CMK (cell line): ENCODE measurements around the gene MISP.

Experiments
- DNase-seq: peaks from one replicate; pipeline ENCODE4 v3.0.0-alpha.2; 2010; ENCODE audit warnings: low read depth

Gene MISP

DNA sequence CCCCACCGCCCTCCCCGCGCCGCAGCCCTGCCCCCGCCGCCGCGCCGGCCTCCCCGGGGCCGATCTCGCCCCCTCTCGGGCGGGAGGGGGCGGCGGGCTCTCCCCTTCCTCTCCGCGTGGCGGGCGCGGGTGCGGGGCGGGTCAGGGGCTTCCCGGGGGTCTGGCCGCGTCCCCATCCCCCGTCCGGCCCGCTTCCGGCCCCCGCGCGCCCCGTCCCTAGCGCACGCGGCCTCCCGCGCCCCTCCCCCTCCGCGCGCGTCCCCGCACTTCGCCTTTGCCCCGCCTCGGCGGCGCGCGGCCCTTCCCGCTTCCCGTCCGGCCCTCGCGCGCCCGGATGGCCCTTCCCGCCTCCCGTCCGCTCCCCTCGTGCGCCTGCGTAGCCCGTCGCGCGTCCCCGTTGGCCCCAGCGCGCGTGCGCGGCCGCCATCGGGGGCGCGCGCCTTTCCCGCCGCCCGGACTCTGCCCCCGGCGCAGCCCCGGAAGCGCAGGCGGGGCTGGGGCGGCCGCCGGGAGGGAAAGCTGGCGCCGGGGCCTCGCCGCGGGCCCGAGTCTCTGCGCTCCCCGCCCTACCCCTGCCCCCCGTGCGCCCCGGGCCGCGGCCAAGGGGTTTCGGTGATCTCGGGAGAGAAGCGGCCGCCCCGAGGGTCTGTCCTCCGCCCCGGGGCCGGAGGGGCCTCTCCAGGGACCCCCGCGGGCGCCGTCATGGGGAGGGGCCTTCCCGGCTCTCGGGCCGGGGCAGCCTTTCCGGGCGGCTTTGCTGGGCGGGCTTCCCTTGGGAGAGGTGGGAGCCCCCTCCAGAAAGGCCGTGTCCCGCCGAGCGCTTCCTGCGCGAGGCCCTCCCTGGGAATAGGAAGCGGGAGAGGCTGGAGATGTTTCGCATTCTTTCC, 46.9 kb downstream of the MISP start:
- no peak for DNase-seq

DNA sequence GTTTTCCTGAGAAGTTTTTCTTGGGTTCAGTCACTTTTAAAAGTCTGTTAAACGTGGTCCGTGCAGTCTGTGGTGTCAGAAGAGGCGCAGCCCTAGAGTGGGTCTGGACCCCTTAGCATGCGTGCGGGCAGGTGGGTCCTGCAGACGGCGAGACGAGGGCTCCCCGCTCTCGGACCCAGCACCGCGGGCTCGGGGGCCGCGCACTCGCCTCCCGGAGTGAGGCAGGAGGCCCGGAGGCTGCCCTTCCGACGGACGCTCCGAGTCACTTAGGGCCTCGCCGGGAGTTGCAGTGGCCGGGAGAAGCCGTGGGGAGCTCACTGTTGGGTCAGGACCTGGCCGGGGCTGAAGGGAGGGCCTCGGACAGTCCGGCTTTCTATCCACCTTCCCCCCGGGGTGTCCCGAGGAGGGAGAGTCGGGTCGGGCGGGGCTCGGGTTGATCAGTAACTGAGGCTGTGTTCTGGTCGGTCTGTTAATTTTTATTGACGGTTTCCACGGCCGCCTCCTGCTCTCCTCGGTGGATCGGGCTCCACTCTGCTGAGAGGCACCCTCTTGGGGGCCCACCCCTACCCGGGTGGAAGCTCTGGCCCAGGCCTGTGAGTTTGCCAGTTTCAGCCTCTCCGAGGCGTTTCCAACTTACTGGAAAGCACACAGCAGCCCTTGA, 47.6 kb downstream of the MISP start:
- no peak for DNase-seq

DNA sequence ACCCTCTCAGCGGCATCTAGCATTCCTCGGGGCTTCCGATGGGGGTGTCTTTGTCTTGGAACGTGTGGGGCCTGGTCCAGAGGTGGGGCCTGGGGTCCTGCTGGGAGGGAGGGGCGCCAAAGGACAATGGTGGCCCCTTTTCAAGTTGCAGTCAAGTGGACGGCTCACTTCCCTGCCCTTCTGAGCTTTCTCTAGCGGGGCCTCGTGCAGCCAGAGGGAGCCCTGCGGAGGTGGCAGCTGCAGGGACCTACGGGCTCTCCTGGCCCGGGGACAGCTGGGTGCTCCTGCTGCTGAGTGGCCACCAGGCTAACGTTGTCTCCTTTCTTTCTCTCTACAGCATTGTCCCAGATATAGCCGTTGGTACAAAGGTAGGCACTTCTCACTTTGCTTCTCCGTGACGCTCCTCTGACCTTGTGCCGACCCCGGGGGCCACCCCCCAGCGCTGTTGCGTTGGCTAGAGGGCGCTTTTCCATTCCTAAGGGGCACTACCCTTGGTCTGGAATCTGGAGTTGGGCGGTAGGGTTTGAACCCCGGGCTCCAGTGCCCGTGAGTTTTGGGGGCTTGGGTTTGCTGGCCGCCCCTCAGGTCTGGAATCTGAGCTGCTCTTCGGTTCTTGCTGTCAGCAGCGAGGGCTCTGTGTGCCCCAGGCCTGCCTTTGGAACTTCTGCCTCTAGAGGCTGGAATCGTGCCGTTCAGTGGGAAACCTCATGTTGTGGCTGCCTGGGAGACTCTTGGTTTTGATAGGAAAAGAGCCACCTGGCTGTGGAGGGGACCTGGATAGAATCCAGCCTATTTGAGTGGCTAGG, 48.4 kb downstream of the MISP start:
- DNase-seq, result no peak

DNA sequence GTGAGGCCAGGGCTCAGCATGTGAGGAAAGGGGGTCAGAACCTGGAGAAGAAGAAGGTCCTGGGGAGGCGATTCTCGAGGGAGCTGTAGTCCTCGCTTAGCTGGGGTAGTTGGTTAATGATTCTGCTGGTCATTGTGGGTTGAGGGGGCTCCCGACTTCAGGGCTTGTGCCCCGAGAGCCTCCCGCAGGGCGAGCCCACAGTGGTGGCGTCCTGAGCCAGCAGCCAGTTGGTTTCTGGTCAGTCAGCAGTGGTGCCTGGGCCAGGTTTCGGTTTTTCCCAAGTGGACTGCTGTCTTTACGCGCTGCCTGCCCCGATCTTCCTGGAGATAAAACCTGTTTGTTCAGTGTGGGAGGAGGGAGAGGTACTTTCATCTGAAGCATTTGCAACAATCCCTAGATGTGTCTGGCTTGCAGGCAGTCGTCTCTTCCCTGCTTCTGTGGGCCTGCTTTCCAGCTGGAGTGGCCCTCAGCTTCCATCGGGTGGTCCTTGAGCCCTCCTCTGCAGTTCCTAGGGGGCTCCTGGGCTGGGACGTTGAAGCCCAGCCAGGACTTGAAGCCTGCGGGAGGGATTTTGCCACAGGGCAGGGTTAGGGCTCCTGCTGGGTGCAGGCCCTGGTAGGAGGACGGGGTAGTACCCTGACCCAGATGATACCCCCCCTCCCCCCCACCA, 49.6 kb downstream of the MISP start:
- DNase-seq, result no peak

DNA sequence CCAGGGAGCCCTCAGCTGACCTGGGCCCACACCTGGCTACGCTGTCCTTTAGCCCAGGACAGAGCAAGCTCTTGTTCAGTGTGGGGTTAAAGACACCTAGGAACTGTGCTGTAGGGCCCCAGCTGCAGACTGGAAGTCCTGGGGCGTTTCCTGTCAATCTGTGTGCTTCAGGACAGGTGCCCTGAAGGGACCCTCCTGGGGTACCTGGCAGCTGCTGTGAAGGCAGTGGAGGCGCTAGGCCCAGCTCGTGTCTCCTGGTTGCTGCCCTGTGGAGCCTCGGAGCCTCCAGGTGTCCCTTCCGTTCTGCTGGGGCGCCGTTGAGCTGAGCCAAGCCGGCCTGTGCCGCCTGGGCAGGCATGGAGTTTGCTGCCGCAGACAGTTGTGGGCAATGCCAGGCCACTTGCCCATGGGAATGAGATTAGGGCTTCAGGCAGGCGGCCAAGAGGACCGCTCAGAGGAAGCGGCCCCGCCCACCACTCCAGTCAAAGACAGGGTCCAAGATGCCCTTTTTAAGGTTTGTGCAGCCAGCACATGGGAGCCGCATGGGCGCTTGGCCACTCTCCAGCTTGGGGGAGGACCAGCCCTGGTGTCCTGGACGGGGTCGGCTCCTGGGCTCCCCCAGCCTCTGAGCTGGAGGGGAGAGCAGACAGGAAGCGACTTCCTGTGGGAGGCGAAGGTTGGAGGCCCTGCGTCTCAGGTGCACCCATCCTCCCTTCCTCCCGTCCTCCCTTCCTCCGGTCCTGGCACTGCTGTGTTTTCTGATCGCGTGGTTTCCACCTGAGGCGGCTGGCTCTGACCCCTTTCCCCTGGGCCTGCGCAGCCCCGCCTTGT, 50.3 kb downstream of the MISP start:
- no peak for DNase-seq

DNA sequence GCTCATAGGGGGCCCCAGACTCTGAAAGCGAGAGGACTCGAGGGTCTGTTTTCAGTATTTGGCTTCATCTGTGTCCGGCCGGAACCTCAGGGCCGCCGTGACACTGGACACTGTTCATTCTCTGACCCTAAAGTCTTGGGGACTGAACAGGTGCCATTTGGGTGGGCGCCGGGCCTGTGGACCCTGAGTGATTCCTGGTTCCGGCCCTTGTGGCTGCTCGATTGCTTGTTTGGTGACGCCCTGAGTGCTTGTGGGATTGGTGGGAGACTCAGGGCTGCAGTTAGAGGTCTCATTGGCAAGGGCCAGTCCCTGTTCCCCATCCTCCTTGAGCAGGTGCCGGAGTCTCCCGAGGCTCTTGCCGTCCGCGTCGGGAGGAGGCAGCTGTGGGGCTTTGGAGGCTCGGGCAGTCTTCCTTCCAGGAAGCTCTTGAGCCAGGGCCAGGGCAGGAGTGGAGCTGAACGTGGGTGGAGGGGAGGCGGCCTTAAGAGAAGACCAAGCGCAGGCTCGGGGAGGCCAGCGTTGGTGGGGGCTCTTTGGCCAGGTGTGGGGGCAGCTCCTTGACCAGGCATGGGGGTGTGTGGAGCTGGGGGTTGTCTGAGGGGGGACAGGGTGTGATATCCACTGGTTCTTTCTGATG, 51.1 kb downstream of the MISP start:
- DNase-seq, result no peak

DNA sequence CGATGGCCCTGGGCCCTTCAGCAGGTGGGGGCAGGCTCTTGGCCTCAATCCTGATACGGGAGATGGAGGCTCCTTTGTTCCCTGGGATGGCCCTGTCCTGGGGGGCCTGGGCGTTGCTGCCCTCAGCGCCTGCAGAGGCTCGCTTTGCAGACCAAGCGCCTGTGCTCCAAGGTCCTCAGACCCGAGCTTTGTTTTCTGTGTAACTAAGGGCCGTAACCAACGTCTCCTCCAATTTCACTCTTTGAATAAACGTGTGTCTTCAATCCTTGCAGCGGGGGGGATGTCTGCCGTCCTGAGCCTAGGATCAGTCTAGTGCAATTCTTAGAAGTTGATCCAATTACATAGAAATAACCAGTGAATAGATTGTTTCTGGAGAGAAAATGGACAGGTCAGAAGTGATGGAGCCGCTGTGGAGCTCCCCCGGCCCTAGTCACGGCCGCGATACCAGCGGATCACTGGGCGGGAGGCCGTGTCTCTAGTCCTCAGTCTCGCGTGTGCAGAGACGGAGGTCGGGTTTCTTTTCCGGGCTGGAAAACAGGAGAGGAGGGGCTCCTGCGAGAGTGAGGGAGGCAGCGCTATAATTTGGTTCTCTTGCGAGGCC, 51.7 kb downstream of the MISP start:
- DNase-seq, result no peak

DNA sequence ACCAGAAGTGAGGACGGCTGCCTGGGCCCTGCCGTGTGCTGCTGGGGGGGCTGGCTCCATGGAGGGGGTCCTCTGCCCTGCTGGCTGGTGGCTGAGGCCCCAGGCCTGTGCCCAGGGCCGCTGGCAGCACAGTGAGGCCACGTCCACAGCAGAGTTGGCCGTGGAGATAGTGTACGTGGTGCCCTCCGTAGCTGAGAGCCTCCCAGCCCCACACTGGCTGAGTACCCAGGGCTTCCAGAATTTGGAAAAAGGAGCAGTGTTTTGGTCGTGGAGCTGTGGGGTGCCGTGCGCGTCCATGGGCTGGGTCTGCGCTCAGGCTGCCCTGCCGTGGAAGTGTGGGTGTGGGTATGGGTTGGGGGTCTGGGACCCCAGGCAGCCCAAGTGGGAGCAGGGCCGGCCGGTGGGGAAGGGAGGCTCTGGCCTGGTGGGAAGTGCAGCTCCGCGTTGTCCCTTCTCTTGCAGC, 52.2 kb downstream of the MISP start:
- DNase-seq, result no peak

DNA sequence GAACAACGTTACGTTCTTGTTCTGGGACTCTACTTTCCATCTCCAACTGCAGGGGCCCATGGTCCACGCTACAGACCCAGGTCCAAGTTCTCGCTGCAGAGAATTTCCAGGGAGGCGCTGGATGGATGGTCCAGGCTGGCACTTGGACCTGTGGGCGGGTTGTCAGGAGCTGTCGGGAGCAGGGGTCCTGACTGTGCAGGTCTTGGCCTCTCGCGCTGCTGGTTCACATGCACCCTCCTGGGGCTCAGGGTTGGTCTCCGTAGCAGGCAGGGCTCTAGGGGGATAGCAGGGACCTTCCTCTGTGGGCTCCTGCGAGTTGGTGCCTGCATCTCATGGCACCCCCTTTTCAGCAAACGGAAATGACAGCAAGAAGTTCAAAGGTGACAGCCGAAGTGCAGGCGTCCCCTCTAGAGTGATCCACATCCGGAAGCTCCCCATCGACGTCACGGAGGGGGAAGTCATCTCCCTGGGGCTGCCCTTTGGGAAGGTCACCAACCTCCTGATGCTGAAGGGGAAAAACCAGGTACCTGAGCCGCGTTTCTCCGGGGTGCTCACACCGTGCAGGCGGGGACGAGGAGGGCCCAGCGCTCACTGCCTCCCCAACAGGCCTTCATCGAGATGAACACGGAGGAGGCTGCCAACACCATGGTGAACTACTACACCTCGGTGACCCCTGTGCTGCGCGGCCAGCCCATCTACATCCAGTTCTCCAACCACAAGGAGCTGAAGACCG, 52.9 kb downstream of the MISP start:
- DNase-seq, result no peak

DNA sequence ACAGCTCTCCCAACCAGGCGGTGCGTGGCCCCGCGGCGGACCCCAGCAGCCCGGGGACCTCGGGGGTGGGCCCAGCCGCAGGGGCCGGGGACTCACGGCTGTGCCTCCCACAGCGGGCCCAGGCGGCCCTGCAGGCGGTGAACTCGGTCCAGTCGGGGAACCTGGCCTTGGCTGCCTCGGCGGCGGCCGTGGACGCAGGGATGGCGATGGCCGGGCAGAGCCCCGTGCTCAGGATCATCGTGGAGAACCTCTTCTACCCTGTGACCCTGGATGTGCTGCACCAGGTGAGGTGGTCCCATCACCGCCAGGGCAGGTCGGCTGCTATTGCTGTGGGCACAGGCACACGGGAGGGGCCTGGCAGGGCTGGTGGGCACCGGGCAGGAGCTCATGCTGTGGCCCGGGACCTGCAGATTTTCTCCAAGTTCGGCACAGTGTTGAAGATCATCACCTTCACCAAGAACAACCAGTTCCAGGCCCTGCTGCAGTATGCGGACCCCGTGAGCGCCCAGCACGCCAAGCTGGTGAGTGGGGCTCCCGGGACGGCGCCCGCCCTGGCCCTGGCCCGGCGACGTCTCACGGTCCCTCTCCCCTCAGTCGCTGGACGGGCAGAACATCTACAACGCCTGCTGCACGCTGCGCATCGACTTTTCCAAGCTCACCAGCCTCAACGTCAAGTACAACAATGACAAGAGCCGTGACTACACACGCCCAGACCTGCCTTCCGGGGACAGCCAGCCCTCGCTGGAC, 53.7 kb downstream of the MISP start:
- no peak for DNase-seq

DNA sequence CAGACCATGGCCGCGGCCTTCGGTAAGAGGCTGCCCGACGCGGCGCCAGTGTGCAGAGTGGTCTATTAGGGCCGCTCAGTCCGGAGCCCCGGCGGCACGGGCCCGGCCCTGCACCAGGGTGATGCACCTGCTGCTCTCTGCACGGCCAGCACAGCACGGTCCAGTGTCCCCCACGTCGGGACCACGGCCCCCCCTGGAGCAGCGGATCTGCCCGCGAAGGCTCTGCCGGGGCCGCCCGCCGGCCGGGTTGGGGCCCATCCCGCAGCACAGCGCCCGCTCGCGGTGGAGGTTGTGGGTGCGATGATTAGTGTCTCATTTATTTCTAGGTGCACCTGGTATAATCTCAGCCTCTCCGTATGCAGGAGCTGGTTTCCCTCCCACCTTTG, 54.2 kb downstream of the MISP start:
- no peak for DNase-seq

DNA sequence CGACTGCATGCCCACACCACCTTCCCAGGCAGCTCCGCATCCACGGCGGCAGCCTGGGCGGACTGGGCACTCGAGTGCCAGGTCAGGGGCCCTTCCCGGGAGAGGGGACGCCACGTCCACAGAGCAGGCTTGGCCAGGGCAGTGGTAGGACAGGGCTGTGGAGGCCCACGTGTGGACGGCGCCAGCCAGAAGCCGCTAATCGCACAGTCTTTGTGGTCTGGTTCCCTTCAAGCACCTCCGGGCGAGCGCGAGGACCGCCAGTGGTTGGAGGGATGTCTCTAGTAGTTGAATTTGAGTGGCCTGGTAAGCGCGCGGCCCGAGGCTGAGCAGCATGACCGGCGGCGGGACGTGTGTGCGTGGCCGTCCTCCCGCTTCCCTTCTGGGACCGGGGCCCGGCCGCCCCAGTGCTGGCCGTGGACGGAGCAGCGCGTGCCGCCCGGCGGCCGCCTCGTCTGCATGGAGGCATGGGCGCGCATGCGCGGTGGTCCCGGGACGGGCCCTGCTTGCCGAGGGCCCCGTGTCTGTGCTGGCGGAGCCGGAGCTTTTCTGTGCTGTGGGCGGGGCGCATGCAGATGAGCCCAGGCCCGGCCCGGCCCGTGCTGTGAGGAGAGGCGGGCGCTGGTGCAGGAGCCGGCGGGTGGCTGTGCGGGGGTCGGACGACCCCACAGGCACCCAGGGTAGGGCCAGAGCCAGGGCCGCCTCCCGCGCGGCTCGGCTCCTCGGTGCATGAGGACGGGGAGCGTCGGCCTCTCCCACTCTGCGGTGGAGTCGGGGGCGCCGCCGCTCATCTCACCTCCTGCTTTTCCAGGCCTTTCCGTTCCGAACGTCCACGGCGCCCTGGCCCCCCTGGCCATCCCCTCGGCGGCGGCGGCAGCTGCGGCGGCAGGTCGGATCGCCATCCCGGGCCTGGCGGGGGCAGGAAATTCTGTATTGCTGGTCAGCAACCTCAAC, 55.0 kb downstream of the MISP start:
- DNase-seq, result no peak

DNA sequence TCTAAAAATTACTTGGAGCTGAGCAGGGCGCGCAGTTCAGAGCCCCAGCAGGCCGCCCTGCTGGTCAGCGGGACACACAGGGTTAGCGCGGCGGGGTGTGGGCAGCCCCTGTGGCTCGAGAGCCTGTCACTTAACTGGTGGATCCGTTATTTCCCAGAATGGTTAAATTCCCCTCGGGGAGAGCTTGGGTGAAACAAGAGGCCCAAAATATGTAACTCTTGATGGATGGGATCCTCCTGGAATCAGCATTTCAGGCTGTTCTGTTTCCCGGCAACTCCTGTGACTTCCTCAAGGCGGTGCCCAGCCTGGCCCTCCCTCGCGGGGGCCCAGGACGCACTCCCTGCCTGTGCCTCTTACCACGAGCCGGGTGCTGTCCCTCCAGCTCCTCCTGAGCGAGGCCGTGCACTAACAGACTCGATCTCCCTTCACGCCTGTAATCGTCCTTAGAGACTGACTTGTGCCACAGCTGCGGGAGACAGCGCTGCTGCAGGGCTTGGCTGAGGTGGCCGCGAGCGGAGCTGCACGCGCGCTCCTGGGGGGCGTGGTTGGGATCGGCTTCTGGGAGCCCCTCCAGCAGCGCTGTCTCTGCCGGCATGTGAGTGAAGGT, 56.0 kb downstream of the MISP start:
- no peak for DNase-seq

DNA sequence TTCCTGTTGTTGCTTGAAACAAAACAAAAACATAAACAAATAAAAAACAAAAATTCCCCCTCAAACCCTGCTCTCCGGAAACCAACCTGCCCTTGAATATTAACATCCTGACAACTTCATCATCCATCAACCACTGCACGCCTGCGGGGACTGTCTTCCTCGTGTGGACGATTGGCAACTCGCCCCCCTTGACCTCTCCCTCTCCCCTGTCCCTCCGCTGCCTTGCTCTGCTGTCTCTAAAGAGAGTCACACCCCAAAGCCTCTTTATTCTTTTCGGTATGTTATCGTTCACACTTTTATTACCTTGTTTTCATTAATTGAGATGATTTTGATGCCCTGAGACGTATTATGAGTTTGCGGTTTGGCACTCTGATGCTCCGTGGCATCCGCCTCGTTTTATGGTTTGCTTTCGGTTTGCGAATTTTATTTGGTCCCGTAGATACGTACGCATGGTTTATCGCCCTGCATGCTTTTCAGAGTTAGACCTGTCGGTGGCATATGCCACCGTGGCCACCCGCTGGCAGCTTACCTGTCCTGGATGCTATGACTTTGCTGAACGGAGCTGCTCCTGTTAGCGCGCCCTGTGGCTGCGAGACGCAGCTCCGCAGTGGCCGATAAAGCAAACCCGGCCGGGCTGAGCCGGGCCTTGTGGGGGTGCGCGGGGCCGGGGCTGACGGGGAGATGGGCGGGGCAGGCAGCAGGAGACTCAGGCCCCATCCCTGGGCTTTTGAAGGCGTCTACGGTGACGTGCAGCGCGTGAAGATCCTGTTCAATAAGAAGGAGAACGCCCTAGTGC, 56.9 kb downstream of the MISP start:
- DNase-seq, result no peak

DNA sequence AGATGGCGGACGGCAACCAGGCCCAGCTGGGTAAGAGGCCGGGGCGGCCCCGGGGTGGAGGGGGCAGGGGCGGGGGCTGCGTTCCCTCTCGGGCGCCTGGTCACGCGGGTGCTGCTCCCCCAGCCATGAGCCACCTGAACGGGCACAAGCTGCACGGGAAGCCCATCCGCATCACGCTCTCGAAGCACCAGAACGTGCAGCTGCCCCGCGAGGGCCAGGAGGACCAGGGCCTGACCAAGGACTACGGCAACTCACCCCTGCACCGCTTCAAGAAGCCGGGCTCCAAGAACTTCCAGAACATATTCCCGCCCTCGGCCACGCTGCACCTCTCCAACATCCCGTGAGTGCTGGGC, 57.5 kb downstream of the MISP start:
- no peak for DNase-seq

DNA sequence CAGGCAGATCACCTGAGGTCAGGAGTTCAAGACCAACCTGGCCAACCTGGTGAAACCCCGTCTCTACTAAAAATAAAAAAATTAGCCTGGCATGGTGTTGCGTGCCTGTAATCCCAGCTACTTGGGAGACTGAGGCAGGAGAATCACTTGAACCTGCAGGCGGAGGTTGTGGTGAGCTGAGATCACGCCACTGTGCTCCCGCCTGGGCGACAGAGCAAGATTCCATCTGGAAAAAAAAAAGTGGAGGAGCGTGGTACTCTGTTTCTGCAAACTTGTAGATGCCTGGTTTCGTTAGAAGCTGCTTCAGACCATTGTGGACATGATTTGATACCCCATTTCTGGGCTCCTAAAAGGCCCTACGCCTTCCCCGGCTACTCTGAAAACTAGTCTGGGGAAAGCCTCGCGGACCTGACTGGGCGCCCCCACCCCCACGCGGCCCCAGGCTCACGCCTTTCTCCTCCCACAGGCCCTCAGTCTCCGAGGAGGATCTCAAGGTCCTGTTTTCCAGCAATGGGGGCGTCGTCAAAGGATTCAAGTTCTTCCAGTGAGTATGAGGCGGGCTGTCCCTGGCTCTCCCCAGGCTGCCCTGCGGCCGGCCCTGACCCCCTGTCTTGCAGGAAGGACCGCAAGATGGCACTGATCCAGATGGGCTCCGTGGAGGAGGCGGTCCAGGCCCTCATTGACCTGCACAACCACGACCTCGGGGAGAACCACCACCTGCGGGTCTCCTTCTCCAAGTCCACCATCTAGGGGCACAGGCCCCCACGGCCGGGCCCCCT, 59.4 kb downstream of the MISP start:
- DNase-seq, result no peak
